Measurements from ENCODE around the gene FGB.

GRCh38 chr4:154604696-154605200 is 41.9 kb downstream of the FGB start:
- no peak for TF ChIP-seq CTCF (IDR thresholded peaks at IDR 0.05 in 8 of 11, conservative IDR thresholded peaks at IDR 0.05 in 3 of 11)
- TF ChIP-seq POLR2A (IDR thresholded peaks at IDR 0.05): no peak
- no peak for TF ChIP-seq POLR2AphosphoS5 (IDR thresholded peaks at IDR 0.05)
